Bone marrow (tissue), 2 donors: ENCODE results near the gene HID1.
"Not testable (repeated sequence)": the region's sequence is repeated elsewhere in the genome, so short reads cannot be mapped to it uniquely, and the experiment has no call there.

Experiments
- DNase-seq, 2 donors: peaks; one replicate each; lab custom pipeline; 2025; lab: John Stamatoyannopoulos, UW

Gene HID1

GRCh38 chr17:74922694-74923537 is 49.6 kb downstream of the HID1 start, which contains the start of gene USH1G:
Gene USH1G, minus strand, starts transcription at chr17:74923255. Its CDS starts 182 bp downstream, at chr17:74923073.
- no peak for DNase-seq

- DNase-seq, result no peak
These were observed 50.4 kb downstream of the HID1 start for GRCh38 chr17:74922172-74922571.

- no peak for DNase-seq
These were observed 50.8 kb downstream of the HID1 start for GRCh38 chr17:74921769-74922168.

GRCh38 chr17:74921026-74921681 is 51.4 kb downstream of the HID1 start:
- no peak for DNase-seq

GRCh38 chr17:74920642-74921025 is 51.9 kb downstream of the HID1 start:
- DNase-seq, result no peak

- no peak for DNase-seq
These were observed 52.3 kb downstream of the HID1 start for GRCh38 chr17:74920306-74920620.

GRCh38 chr17:74919440-74920305 is 52.9 kb downstream of the HID1 start:
- DNase-seq, result no peak

- no peak for DNase-seq
These were observed 53.7 kb downstream of the HID1 start for GRCh38 chr17:74918906-74919305.

DNA sequence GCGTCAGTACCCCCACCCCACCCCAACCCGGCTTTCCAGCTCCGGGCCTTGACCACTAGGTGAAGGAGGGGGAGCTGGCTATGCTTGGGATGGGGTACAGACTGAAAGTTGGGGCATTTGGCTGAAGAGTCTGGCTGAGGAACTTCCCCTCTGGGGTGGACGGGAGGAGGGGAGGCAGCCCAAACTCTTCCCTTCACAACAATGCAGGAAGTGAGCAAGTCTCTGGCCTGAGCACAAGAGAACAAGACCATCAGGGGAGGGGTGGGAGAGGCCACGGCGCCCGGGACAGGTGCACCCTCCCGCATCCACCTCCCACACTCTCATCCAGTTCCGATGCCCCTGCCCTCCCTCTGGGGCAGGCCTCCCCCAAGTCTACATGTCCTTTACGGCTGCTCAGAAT is 55.1 kb downstream of the HID1 start:
- peak in 1 of 2 donors; percentile 30 for DNase-seq

- no peak for DNase-seq
These were observed 55.7 kb downstream of the HID1 start for GRCh38 chr17:74916851-74917199.

- no peak for DNase-seq
These were observed 56.3 kb downstream of the HID1 start for GRCh38 chr17:74916136-74916850.

GRCh38 chr17:74911423-74911822 is 61.1 kb downstream of the HID1 start:
- DNase-seq, result not testable (repeated sequence)

- not testable (repeated sequence) for DNase-seq
These were observed 63.5 kb downstream of the HID1 start for GRCh38 chr17:74909097-74909496.

DNA sequence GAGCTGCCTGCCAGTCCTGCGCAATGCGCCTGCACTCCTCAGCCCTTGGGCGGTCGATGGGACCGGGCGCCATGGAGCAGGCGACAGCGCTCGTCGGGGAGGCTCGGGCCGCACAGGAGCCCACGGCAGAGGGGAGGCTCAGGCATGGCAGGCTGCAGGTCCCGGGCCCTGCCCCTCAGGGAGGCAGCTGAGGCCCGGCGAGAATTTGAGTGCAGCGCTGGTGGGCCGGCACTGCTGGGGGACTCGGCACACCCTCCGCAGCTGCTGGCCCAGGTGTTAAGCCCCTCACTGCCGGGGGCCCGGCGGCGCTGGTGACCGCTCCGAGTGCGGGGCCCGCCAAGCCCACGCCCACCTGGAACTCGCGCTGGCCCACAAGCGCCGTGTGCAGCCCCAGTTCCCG is 65.5 kb downstream of the HID1 start:
- DNase-seq, result no peak

GRCh38 chr17:74906214-74906793 is 66.3 kb downstream of the HID1 start:
- not testable (repeated sequence) for DNase-seq

- no peak for DNase-seq
These were observed 67.7 kb downstream of the HID1 start for GRCh38 chr17:74904687-74905409.

- DNase-seq, result no peak
These were observed 68.9 kb downstream of the HID1 start for GRCh38 chr17:74903671-74904070.

DNA sequence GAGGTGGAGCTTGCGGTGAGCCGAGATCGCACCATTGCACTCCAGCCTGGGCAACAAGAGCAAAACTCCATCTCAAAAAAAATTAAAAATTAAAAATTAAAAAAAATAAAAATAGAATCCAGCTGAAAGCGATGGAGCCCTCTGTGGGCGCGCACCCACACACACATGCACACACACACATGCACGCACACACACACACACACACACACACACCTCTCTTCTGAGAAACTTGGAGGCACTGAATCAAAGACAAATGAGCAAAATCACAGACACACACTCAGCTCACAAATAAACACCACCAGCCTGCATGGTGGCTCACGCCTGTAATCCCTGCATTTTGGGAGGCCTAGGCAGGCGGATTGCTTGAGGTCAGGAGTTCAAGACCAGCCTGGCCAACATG is 69.5 kb downstream of the HID1 start:
- no peak for DNase-seq

GRCh38 chr17:74901353-74902135 is 71.0 kb downstream of the HID1 start:
- DNase-seq, result no peak
